DMS79 (cell line): ENCODE measurements around the gene ASPG.

ENCODE experiments used
- DNase-seq: peaks from one replicate; lab custom pipeline; 2025; lab: John Stamatoyannopoulos, UW

Gene ASPG

GRCh38 chr14:104085032-104085888 is at the start of gene ASPG:
TSS of gene ASPG (plus strand) at chr14:104085700. CDS start at chr14:104085771, 71 bp downstream.
- DNase-seq = no peak

- no peak for DNase-seq
Measured at GRCh38 chr14:104036212-104036611, 49.3 kb upstream of the ASPG start.

GRCh38 chr14:104037074-104037473 is 48.4 kb upstream of the ASPG start:
- no peak for DNase-seq

- DNase-seq = no peak
Measured at GRCh38 chr14:104037903-104038302, 47.6 kb upstream of the ASPG start.

GRCh38 chr14:104039214-104039613 is 46.3 kb upstream of the ASPG start:
- no peak for DNase-seq

GRCh38 chr14:104040539-104040938 is 45.0 kb upstream of the ASPG start:
- no peak for DNase-seq

- no peak for DNase-seq
Measured at GRCh38 chr14:104041430-104042104, 43.9 kb upstream of the ASPG start.

GRCh38 chr14:104044016-104044415 is 41.5 kb upstream of the ASPG start:
- no peak for DNase-seq

- no peak for DNase-seq
Measured at GRCh38 chr14:104047761-104048160, 37.7 kb upstream of the ASPG start.

GRCh38 chr14:104048758-104049507 is 36.6 kb upstream of the ASPG start:
- peak; percentile 56 for DNase-seq

- DNase-seq = peak; percentile 24
Measured at GRCh38 chr14:104049576-104050240, 35.8 kb upstream of the ASPG start.

GRCh38 chr14:104051092-104051813 is 34.2 kb upstream of the ASPG start:
- DNase-seq = no peak

- no peak for DNase-seq
Measured at GRCh38 chr14:104054222-104054905, 31.1 kb upstream of the ASPG start.

- no peak for DNase-seq
Measured at GRCh38 chr14:104062281-104062680, 23.2 kb upstream of the ASPG start.

- no peak for DNase-seq
Measured at GRCh38 chr14:104064003-104064402, 21.5 kb upstream of the ASPG start.

GRCh38 chr14:104066279-104066678 is 19.2 kb upstream of the ASPG start:
- DNase-seq = no peak

- DNase-seq = no peak
Measured at GRCh38 chr14:104066719-104067295, 18.7 kb upstream of the ASPG start.

GRCh38 chr14:104069541-104069940 is 16.0 kb upstream of the ASPG start:
- no peak for DNase-seq

- DNase-seq = no peak
Measured at GRCh38 chr14:104072586-104072985, 12.9 kb upstream of the ASPG start.

GRCh38 chr14:104073764-104074163 is 11.7 kb upstream of the ASPG start:
- DNase-seq = no peak
